DOHH2 (cell line): ENCODE measurements around the gene ASTN1.

ENCODE experiments used
- H3F3A ChIP-seq: fragments of 200-600 bp; sonication (generic), shearing (Covaris generic); 2 replicates; pipeline ENCODE4 v1.6.0; 2016; ENCODE audit warnings: antibody characterized with exemption, mild to moderate bottlenecking; ENCODE audit not compliant: control insufficient read depth, insufficient read depth
- H3K27ac ChIP-seq: fragments of 200-600 bp; sonication (generic); 2 replicates; pipeline ENCODE4 v1.5.1; 2014; ENCODE audit warnings: low read depth, mild to moderate bottlenecking, low read length, moderate library complexity
- H3K27me3 ChIP-seq: fragments of 200-600 bp; sonication (generic); 2 replicates; pipeline ENCODE4 v1.6.1; 2014; ENCODE audit warnings: mild to moderate bottlenecking, low read length, mixed read lengths; ENCODE audit not compliant: control insufficient read depth
- H3K36me3 ChIP-seq: fragments of 200-600 bp; sonication (generic); 2 replicates; pipeline ENCODE4 v1.6.1; 2014; ENCODE audit warnings: mild to moderate bottlenecking, low read length, moderate library complexity, mixed read lengths; ENCODE audit not compliant: control insufficient read depth
- H3K4me1 ChIP-seq: fragments of 200-600 bp; sonication (generic); 2 replicates; pipeline ENCODE4 v1.6.1; 2014; ENCODE audit warnings: mild to moderate bottlenecking, low read length, mixed read lengths; ENCODE audit not compliant: control insufficient read depth
- H3K4me2 ChIP-seq: fragments of 200-600 bp; sonication (generic); 2 replicates; pipeline ENCODE4 v1.6.0; 2014; ENCODE audit warnings: mild to moderate bottlenecking, low read length, moderate library complexity
- H3K4me3 ChIP-seq: fragments of 200-600 bp; sonication (generic); 2 replicates; pipeline ENCODE4 v1.5.1; 2014; ENCODE audit warnings: mild to moderate bottlenecking, low read length, mixed read lengths
- H3K79me2 ChIP-seq: fragments of 200-600 bp; sonication (generic); 2 replicates; pipeline ENCODE4 v1.6.1; 2014; ENCODE audit warnings: mild to moderate bottlenecking, low read length, mixed read lengths; ENCODE audit not compliant: control insufficient read depth
- H3K9me2 ChIP-seq: fragments of 200-600 bp; sonication (generic); replicated peaks from 2 replicates; pipeline ENCODE4 v1.6.1; 2014; ENCODE audit warnings: mild to moderate bottlenecking, low read length, mixed read lengths; ENCODE audit not compliant: control insufficient read depth
- H3K9me3 ChIP-seq: fragments of 200-600 bp; sonication (generic); 2 replicates; pipeline ENCODE4 v1.6.1; 2014; ENCODE audit warnings: antibody characterized with exemption, low read length, mixed read lengths; ENCODE audit not compliant: control insufficient read depth, insufficient read depth
- H4K20me1 ChIP-seq: fragments of 200-600 bp; sonication (generic); 2 replicates; pipeline ENCODE4 v1.6.0; 2014; ENCODE audit warnings: low read depth, mild to moderate bottlenecking, antibody characterized with exemption, low read length, moderate library complexity; ENCODE audit not compliant: control insufficient read depth, insufficient read depth
- CTCF ChIP-seq: fragments of 200-600 bp; sonication (generic); IDR thresholded peaks from one replicate; pipeline ENCODE4 v1.5.1; 2014; ENCODE audit warnings: antibody characterized with exemption, mild to moderate bottlenecking, low read depth, low read length; ENCODE audit not compliant: poor library complexity, severe bottlenecking
- EZH2phosphoT487 ChIP-seq: fragments of 200-600 bp; sonication (generic); IDR thresholded peaks from 2 replicates; pipeline ENCODE4 v1.6.1; 2017; ENCODE audit warnings: borderline replicate concordance, mild to moderate bottlenecking, antibody characterized with exemption, low read length, moderate library complexity, mixed read lengths

ASTN1 gene

DNA sequence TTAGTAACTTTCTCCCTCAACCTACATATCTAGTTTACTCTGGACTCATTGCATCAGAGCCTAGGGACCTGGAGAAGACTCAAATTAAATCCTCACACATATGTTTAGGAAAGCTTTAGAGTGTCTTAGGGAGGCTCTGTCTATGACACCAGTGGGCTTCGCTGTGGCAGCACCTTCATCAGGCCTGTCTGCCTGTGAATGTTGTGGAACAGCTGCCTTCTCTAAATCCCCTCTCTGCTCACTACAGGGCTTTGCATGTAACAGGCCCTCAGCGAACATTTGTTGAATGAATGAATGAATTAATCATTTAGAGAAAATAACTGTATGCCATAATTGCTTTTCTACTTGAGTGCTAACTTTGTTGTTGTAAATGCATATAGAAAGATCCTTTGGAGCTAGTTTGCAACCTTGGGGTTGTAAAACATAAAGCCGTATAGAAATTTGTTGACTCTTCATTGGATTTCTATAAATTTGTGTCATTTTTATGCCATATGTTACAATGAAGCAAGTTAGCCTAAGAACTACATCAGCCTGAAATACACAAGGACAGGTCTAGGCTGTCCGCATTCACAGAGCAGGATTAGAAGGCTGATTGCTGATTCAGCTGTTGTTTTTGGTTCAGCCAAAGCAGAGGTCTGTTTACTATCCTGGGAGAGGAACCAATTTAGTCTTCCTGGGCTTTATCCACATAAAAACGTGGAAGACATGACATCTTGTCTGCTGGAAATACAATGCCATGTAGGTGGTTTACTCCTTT lies 238.0 kb downstream of the ASTN1 start:
- Histone ChIP-seq H3K27ac (no peak overlapping the region), H3K79me2 (no peaks in the 10 kb centered on the region), H3F3A (no peaks in the 10 kb centered on the region), H3K36me3 (no peaks in the 10 kb centered on the region), H3K4me3 (no peak overlapping the region), H3K4me1 (no peaks in the 10 kb centered on the region), H4K20me1 (no peaks in the 10 kb centered on the region), H3K9me3 (no peaks in the 10 kb centered on the region), H3K4me2 (no peak overlapping the region), H3K27me3 (no peaks in the 10 kb centered on the region), H3K9me2 (no peaks in the 10 kb centered on the region)
- no peak for TF ChIP-seq EZH2phosphoT487
- TF ChIP-seq CTCF: no peak

DNA sequence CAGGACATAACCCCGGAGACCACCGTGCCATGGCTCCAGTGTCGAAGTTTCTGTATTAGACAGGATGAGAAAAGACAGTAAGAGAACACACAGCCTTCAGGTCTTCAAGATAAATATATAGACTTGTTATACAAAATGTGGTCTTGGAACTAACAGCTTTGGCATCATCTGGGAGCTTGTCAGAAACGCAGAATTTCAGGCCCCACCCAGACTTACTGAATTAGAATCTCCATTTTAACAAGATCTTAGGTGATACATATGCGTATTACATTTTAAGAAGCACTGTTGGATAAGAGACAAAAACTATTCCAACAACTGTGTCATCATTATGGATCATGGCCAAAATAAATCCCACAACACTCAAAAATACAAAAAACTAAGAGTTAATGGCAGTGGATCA lies 239.3 kb downstream of the ASTN1 start:
- H3K4me3 ChIP-seq: no peak overlapping the region
- no peak overlapping the region for H3K27ac ChIP-seq
- H3K36me3 ChIP-seq: no peaks in the 10 kb centered on the region
- no peaks in the 10 kb centered on the region for H4K20me1 ChIP-seq
- no peaks in the 10 kb centered on the region for H3K9me2 ChIP-seq
- no peak overlapping the region for H3K4me2 ChIP-seq
- no peaks in the 10 kb centered on the region for H3K79me2 ChIP-seq
- H3K9me3 ChIP-seq: no peaks in the 10 kb centered on the region
- no peaks in the 10 kb centered on the region for H3F3A ChIP-seq
- no peak for TF ChIP-seq EZH2phosphoT487
- no peak for TF ChIP-seq CTCF
- no peaks in the 10 kb centered on the region for H3K27me3 ChIP-seq
- no peaks in the 10 kb centered on the region for H3K4me1 ChIP-seq

GRCh38 chr1:176923283-176923682 lies 241.2 kb downstream of the ASTN1 start:
- no peaks in the 10 kb centered on the region for H3K4me1 ChIP-seq
- H3K9me2 ChIP-seq: no peaks in the 10 kb centered on the region
- no peak for TF ChIP-seq EZH2phosphoT487
- no peak for TF ChIP-seq CTCF
- no peaks in the 10 kb centered on the region for H4K20me1 ChIP-seq
- no peaks in the 10 kb centered on the region for H3K9me3 ChIP-seq
- no peaks in the 10 kb centered on the region for H3K27me3 ChIP-seq
- no peak overlapping the region for H3K4me3 ChIP-seq
- no peak overlapping the region for H3K4me2 ChIP-seq
- H3F3A ChIP-seq: no peaks in the 10 kb centered on the region
- no peak overlapping the region for H3K27ac ChIP-seq
- no peaks in the 10 kb centered on the region for H3K79me2 ChIP-seq
- H3K36me3 ChIP-seq: no peaks in the 10 kb centered on the region
